Measurements from ENCODE around the gene SETD2. TPM values are rescaled to one million over a fixed set of nuclear protein-coding genes. Genes with fewer than 3 reads are reported as not detected.

The SETD2 gene
- total RNA-seq, 1 experiment from 2014 or later, result 28.8 TPM

DNA sequence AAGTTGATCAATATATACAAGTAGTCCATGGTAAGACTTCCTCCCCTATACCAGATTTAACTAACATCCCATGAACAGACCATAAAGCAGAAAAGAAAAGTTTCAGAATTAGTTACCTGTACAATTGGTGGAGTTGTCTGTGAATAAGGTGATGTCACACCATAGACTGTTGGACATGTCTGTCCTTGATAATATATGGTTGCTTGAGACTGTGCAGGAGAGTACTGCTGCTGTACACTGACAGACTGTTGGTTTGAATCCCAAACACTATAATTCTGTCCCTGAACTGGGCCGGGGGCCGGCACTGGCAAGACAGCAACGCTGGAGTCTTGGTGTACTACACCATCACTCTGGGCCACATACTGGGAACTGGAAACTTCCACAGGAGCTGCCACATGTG lies 107.2 kb downstream of the SETD2 start:
- Histone ChIP-seq H3K27me3 (replicated peaks; ENCODE audit: insufficient read depth, low read depth, low read length, poor library complexity) (no peaks in the 10 kb centered on the region), H3K4me3 (ENCODE audit: low read depth, low read length, poor library complexity, severe bottlenecking) (no peak overlapping the region), H3K9me3 (ENCODE audit: low read depth, low read length, poor library complexity, severe bottlenecking) (no peaks in the 10 kb centered on the region), H3K4me1 (ENCODE audit: insufficient read depth, low read length, poor library complexity, severe bottlenecking) (no peaks in the 10 kb centered on the region), H3K36me3 (ENCODE audit: insufficient read depth, low read length, poor library complexity, severe bottlenecking) (no peaks in the 10 kb centered on the region), H3K27ac (ENCODE audit: low read depth, low read length, poor library complexity, severe bottlenecking) (no peak overlapping the region)
- no peak for DNase-seq (ENCODE audit: low spot score)
- no TSS peak for BruUV-seq (replicated peaks)
- TF ChIP-seq CTCF (conservative IDR thresholded peaks at IDR 0.05; ENCODE audit: low read depth, low read length) (no peak), EZH2 (IDR thresholded peaks at IDR 0.05; ENCODE audit: borderline replicate concordance, low read depth, low read length, poor library complexity, severe bottlenecking) (no peak)
- CTCF ChIA-PET, result no interaction called here
- intact Hi-C loops (cut with micrococcal nuclease; ENCODE audit: unreplicated experiment), result no loop called here
- POLR2A ChIA-PET (ENCODE audit: low non-redundant PET), result no interaction called here

GRCh38 chr3:47054412-47054811 lies 109.5 kb downstream of the SETD2 start:
- H3K4me3 ChIP-seq (ENCODE audit: low read depth, low read length, poor library complexity, severe bottlenecking), result no peak overlapping the region
- ChIA-PET POLR2A (ENCODE audit: low non-redundant PET) (no interaction called here), CTCF (no interaction called here)
- H3K4me1 ChIP-seq (ENCODE audit: insufficient read depth, low read length, poor library complexity, severe bottlenecking), result no peaks in the 10 kb centered on the region
- TF ChIP-seq CTCF (conservative IDR thresholded peaks at IDR 0.05; ENCODE audit: low read depth, low read length), result no peak
- TF ChIP-seq EZH2 (IDR thresholded peaks at IDR 0.05; ENCODE audit: borderline replicate concordance, low read depth, low read length, poor library complexity, severe bottlenecking), result no peak
- no peak for DNase-seq (ENCODE audit: low spot score)
- no peaks in the 10 kb centered on the region for H3K36me3 ChIP-seq (ENCODE audit: insufficient read depth, low read length, poor library complexity, severe bottlenecking)
- intact Hi-C loops (cut with micrococcal nuclease; ENCODE audit: unreplicated experiment), result no loop called here
- H3K27ac ChIP-seq (ENCODE audit: low read depth, low read length, poor library complexity, severe bottlenecking), result no peak overlapping the region
- no TSS peak for BruUV-seq (replicated peaks)
- H3K9me3 ChIP-seq (ENCODE audit: low read depth, low read length, poor library complexity, severe bottlenecking), result no peaks in the 10 kb centered on the region
- no peaks in the 10 kb centered on the region for H3K27me3 ChIP-seq (replicated peaks; ENCODE audit: insufficient read depth, low read depth, low read length, poor library complexity)

DNA sequence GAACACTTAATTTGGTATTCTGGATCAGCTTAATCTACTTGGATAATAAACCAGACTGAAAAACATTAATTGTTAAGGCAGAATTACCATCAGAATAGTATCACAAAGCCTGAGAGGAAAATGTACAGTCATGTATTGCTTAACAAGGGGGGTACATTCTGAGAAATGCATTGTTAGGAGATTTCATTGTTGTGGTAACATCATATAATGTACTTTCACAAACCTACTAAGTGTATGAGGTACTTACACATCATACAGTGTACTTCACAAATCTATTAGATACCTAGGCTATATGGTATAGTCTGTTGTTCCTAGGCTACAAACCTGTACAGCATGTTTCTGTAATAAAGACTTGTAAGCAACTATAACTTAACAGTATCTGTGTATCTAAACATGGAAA lies 116.2 kb downstream of the SETD2 start:
- Histone ChIP-seq H3K36me3 (ENCODE audit: insufficient read depth, low read length, poor library complexity, severe bottlenecking) (no peaks in the 10 kb centered on the region), H3K27me3 (replicated peaks; ENCODE audit: insufficient read depth, low read depth, low read length, poor library complexity) (no peaks in the 10 kb centered on the region), H3K4me3 (ENCODE audit: low read depth, low read length, poor library complexity, severe bottlenecking) (no peak overlapping the region), H3K4me1 (ENCODE audit: insufficient read depth, low read length, poor library complexity, severe bottlenecking) (no peaks in the 10 kb centered on the region), H3K27ac (ENCODE audit: low read depth, low read length, poor library complexity, severe bottlenecking) (peak overlapping the region; percentile 30), H3K9me3 (ENCODE audit: low read depth, low read length, poor library complexity, severe bottlenecking) (no peaks in the 10 kb centered on the region)
- no peak for DNase-seq (ENCODE audit: low spot score)
- intact Hi-C loops (cut with micrococcal nuclease; ENCODE audit: unreplicated experiment), result no loop called here
- TF ChIP-seq EZH2 (IDR thresholded peaks at IDR 0.05; ENCODE audit: borderline replicate concordance, low read depth, low read length, poor library complexity, severe bottlenecking), result no peak
- no peak for TF ChIP-seq CTCF (conservative IDR thresholded peaks at IDR 0.05; ENCODE audit: low read depth, low read length)
- ChIA-PET POLR2A (ENCODE audit: low non-redundant PET) (no interaction called here), CTCF (no interaction called here)
- BruUV-seq (replicated peaks), result no TSS peak

Data from A673 (cell line).